ENCODE measurements around the gene BCAS3. TPM values are rescaled to one million over a fixed set of nuclear protein-coding genes. Genes with fewer than 3 reads are reported as not detected.

Gene BCAS3
- polyA plus RNA-seq, 3 donors = 10.3 to 19.1 (median 14.7) TPM

DNA sequence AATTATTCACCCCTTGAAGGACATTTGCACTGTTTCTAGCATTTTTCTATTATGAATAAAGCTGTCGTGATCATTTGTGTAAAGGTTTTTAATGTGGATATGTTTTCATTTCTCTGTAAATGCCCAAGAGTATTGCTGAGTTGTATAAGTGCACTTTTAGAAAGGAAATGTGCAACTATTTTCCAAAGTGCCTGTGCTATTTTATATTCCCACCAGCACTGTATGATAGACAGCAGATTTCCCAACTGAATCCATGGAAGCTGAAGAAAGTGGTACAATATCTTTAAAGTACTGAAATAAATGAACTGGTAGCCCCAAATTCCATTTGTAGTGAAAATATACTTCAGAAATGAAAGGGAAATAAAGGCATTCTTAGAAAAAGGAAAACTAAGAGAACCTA, 238.4 kb downstream of the BCAS3 start:
- no peaks in the 10 kb centered on the region for H4K20me1 ChIP-seq (ENCODE audit: insufficient read depth, low read length)
- peaks cover 7 to 8% of the 10 kb centered on the region in 2 donors for H3K36me3 Mint-ChIP-seq
- peaks cover 9 to 12% of the 10 kb centered on the region in 2 donors for H3K9me3 ChIP-seq (replicated peaks in 1 of 2; ENCODE audit: control insufficient read depth in 1 of 2, insufficient read depth in 1 of 2, low read length in 2 of 2)
- DNase-seq = no peak
- H3K36me3 ChIP-seq (replicated peaks in 1 of 2; ENCODE audit: control insufficient read depth in 1 of 2, insufficient read depth in 2 of 2, low read length in 2 of 2) = no peaks in the 10 kb centered on the region
- no peak overlapping the region for H2AFZ ChIP-seq (ENCODE audit: insufficient read depth, low read depth, low read length, poor library complexity, severe bottlenecking)
- H3K4me2 ChIP-seq (replicated peaks; ENCODE audit: extremely low read depth, low read length, poor library complexity, severe bottlenecking) = no peak overlapping the region
- no peak overlapping the region for H3K9ac ChIP-seq (ENCODE audit: insufficient read depth, low read length, poor library complexity, severe bottlenecking)
- no peak overlapping the region for H3K27ac ChIP-seq (ENCODE audit: low read depth in 1 of 2, low read length in 2 of 2)
- no peak overlapping the region for H3K4me3 Mint-ChIP-seq
- no peaks in the 10 kb centered on the region for H3K4me1 ChIP-seq (ENCODE audit: control insufficient read depth in 1 of 2, insufficient read depth in 2 of 2, low read length in 2 of 2)
- H3K27ac Mint-ChIP-seq = no peak overlapping the region
- TF ChIP-seq, protein P1, sequence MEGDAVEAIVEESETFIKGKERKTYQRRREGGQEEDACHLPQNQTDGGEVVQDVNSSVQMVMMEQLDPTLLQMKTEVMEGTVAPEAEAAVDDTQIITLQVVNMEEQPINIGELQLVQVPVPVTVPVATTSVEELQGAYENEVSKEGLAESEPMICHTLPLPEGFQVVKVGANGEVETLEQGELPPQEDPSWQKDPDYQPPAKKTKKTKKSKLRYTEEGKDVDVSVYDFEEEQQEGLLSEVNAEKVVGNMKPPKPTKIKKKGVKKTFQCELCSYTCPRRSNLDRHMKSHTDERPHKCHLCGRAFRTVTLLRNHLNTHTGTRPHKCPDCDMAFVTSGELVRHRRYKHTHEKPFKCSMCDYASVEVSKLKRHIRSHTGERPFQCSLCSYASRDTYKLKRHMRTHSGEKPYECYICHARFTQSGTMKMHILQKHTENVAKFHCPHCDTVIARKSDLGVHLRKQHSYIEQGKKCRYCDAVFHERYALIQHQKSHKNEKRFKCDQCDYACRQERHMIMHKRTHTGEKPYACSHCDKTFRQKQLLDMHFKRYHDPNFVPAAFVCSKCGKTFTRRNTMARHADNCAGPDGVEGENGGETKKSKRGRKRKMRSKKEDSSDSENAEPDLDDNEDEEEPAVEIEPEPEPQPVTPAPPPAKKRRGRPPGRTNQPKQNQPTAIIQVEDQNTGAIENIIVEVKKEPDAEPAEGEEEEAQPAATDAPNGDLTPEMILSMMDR (IDR thresholded peaks at IDR 0.05) = no peak
- no peaks in the 10 kb centered on the region for H3K27me3 ChIP-seq (ENCODE audit: control insufficient read depth in 2 of 2, insufficient read depth in 2 of 2, low read length in 2 of 2)
- H3K9me3 Mint-ChIP-seq = peaks cover 8 to 25% (median 15%) of the 10 kb centered on the region in 7 donors
- H3K4me1 Mint-ChIP-seq = no peaks in the 10 kb centered on the region
- no peak overlapping the region for H3K4me3 ChIP-seq (replicated peaks in 1 of 3; ENCODE audit: low read depth in 2 of 3, low read length in 3 of 3)
- WGBS (ENCODE audit: insufficient coverage) = no CpG with 5 or more reads among the region's 1 CpG
- H3K79me2 ChIP-seq (ENCODE audit: insufficient read depth, low read length) = no peaks in the 10 kb centered on the region
- peaks cover 0 to 1% (median 0%) of the 10 kb centered on the region in 3 donors for H3K27me3 Mint-ChIP-seq (ENCODE audit: low read depth in 3 of 3)
- intact Hi-C loops (cut with micrococcal nuclease) = no loop called here

GRCh38 chr17:60920107-60920506, 242.5 kb downstream of the BCAS3 start:
- Mint-ChIP-seq H3K27me3 (ENCODE audit: low read depth in 3 of 3) (peaks cover 0 to 1% (median 0%) of the 10 kb centered on the region in 3 donors), H3K36me3 (peaks cover 4 to 8% of the 10 kb centered on the region in 2 donors), H3K9me3 (peaks cover 8 to 25% (median 15%) of the 10 kb centered on the region in 7 donors), H3K4me3 (no peak overlapping the region), H3K27ac (no peak overlapping the region), H3K4me1 (no peaks in the 10 kb centered on the region)
- no peaks in the 10 kb centered on the region for H3K27me3 ChIP-seq (ENCODE audit: control insufficient read depth in 2 of 2, insufficient read depth in 2 of 2, low read length in 2 of 2)
- H3K79me2 ChIP-seq (ENCODE audit: insufficient read depth, low read length) = no peaks in the 10 kb centered on the region
- TF ChIP-seq, protein P1 (IDR thresholded peaks at IDR 0.05) = no peak
- H4K20me1 ChIP-seq (ENCODE audit: insufficient read depth, low read length) = no peaks in the 10 kb centered on the region
- H3K4me1 ChIP-seq (ENCODE audit: control insufficient read depth in 1 of 2, insufficient read depth in 2 of 2, low read length in 2 of 2) = no peaks in the 10 kb centered on the region
- WGBS (ENCODE audit: insufficient coverage) = 100% methylated on average over 1 of the region's 2 CpGs
- H3K36me3 ChIP-seq (replicated peaks in 1 of 2; ENCODE audit: control insufficient read depth in 1 of 2, insufficient read depth in 2 of 2, low read length in 2 of 2) = no peaks in the 10 kb centered on the region
- H2AFZ ChIP-seq (ENCODE audit: insufficient read depth, low read depth, low read length, poor library complexity, severe bottlenecking) = no peak overlapping the region
- no peak overlapping the region for H3K9ac ChIP-seq (ENCODE audit: insufficient read depth, low read length, poor library complexity, severe bottlenecking)
- H3K4me2 ChIP-seq (replicated peaks; ENCODE audit: extremely low read depth, low read length, poor library complexity, severe bottlenecking) = no peak overlapping the region
- no peak for DNase-seq
- peaks cover 9 to 12% of the 10 kb centered on the region in 2 donors for H3K9me3 ChIP-seq (replicated peaks in 1 of 2; ENCODE audit: control insufficient read depth in 1 of 2, insufficient read depth in 1 of 2, low read length in 2 of 2)
- intact Hi-C loops (cut with micrococcal nuclease) = no loop called here
- H3K4me3 ChIP-seq (replicated peaks in 1 of 3; ENCODE audit: low read depth in 2 of 3, low read length in 3 of 3) = no peak overlapping the region
- no peak overlapping the region for H3K27ac ChIP-seq (ENCODE audit: low read depth in 1 of 2, low read length in 2 of 2)

Measured in CD14-positive monocyte (primary cell).